NK-92 (cell line): Measurements from ENCODE around the gene DUOX1.

ENCODE experiments used
- DNase-seq: peaks from one replicate; lab custom pipeline; 2025; ENCODE audit not compliant: unreplicated experiment; lab: John Stamatoyannopoulos, UW

The DUOX1 gene

DNA sequence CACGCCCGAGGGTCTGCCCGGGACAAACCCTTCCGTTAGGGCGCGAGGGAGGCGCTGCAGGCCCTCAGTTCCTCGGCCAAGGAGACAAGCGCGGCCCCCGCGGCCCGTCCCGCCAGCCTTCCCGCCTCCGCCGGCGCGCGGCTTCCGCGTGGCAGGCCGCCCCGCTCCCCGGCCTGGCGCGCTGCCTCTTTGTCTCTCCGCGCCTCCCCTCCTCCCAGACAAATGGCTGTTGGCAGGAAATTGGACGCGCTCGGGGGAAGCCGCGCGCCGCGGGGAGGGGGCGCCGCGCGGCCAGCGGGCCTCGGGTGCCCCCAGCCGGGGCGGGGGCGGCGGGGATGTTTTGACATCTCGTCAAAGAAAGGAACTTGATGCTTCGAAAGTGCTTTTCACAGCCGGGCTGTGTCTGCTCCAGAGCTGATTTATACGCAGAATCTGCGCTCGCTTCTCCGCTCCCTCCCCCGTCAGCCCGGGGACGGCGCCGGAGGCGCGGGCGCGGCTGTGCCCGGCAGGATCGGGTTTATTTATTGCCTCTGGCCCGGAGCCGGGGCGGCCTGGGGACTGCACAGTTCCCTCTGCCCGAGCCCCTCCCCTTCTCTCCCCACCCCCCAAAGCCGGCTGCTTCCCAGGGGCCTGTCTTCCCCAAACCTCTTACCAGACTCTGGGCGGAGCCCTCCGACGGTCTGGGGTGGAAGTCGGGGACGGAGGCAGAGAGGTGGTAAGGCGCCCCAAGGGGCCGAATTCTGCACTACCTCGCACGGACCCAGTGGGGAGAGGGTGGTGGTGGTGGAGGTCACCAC, 37.2 kb downstream of the DUOX1 start:
- no peak for DNase-seq

DNA sequence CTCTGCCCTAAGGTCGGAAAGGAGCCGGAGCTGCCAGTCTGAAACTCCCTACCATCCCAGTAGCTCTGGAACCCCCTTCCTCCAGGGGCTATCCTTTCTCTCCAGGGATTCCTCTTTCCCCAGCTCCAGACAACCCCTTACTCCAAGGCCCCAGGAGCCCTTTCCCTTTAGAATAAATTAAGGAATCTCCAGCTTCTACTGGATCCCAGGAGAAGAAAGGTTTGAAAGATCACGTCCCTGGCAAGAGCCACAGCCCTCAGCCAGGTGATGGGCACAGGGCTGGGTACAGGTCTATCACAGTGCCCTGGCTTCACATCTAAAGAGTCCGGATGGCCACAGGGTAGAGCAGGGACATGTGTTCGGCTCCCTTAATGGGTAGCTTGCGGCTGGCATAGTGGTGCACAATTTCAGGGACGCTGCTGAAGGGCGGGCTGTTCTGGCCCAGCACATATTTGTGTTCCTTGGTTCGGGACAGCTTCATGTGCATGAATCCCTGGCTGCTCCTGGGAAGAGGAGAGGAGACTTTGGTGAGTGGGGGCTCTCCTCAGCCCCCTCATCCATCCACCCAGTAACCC, 37.9 kb downstream of the DUOX1 start:
- DNase-seq = no peak

DNA sequence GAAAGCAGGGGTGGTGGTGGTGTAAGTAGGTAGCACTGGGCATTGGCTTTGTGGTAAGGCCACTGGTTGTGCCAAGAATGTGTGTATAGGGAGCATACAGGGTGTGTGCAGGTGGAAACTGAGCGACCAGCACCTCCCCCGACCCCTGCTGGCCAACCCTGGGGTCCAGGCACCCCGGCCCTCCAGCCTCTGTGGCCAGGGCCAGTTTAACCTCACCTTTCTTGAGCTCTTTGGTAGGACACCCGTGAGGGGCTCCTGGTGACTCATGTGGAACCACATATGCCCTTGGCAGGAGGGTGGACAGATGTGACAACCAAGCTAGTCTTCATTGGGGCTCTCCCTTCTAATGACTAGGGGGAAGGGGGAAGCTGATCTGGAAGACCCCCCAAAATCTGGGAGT, 38.5 kb downstream of the DUOX1 start:
- DNase-seq = no peak

- no peak for DNase-seq
Observed at GRCh38 chr15:45168751-45169551, 39.2 kb downstream of the DUOX1 start.

GRCh38 chr15:45169608-45170480, 40.0 kb downstream of the DUOX1 start:
- no peak for DNase-seq

DNA sequence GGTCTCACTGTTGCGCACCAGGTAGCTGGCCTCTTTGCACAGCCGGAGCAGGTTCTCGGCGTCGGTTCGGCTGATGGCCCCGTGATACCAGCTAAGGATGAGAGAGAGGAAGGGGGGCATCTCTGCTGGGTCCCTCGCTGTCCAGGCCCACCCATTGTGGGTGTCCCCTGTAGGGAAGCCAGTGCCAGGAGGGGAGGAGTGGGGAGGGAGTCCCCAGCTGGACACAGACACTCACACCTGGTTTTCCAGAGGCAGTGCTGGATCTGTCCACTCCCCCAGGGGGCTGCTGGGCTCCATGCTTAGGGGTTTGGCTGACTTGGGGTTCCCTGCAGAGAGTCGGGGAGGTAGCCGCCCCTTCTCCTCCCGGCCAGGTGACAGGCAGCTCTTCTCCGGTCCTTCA, 42.1 kb downstream of the DUOX1 start:
- no peak for DNase-seq

DNA sequence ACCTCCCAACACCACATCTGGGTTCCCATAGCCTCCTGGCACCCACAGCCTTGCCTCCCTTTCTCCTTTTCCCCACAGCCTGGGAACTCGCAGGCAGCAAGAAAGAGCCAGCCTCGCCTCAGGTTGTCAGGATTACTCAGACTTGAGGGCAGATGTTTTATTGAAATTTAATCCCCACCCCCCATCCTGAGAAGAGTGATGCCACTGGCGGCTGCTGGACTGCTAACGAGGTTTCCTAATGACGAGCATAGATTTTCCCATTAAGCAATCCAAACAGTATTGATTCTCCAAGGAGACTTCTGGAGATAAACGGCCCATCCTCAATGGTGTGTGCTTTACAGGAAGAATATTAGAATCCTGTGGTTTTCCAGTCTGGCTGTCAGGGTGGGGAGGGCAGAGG, 44.3 kb downstream of the DUOX1 start:
- no peak for DNase-seq

GRCh38 chr15:45174577-45174976, 44.8 kb downstream of the DUOX1 start:
- DNase-seq = no peak

DNA sequence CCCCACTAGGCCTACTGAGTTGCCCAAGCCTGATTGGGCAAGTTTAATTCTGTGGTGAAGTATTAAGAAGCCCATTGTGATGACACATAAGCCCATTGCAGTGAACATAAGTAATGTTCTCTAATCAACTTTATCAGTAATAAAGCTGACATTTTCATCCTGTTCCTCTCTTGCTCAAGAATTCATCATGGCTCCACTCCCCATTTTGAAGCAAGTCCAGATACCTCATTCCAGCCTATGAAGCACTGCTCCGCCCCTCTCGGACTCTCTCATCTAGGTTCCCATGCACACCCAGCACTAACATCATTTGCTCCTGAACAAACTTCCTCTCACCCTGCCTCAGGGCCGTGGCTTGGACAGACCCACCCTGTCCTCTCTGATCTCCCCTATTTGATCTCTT, 47.5 kb downstream of the DUOX1 start:
- no peak for DNase-seq

GRCh38 chr15:45179221-45179985, 49.6 kb downstream of the DUOX1 start:
- no peak for DNase-seq

DNA sequence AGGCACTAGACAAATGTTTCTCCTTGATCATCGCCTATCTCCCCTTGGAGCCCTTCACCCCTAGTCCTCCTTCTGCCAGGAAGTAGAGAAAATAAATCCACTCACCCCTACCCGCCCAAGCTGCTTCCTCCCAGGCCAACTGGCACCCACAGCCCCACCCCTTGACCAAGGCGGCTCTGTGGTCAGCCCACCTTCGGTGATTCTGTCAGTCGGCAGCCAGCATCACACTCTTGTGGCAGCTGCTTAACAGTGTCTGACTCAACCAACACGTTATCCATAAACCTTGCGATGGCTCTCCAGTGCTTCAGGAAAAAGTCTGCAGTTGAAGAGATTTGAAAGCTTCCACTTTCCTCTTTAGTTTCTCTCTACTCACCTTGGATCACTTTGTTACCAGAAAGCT, 50.4 kb downstream of the DUOX1 start:
- no peak for DNase-seq

DNA sequence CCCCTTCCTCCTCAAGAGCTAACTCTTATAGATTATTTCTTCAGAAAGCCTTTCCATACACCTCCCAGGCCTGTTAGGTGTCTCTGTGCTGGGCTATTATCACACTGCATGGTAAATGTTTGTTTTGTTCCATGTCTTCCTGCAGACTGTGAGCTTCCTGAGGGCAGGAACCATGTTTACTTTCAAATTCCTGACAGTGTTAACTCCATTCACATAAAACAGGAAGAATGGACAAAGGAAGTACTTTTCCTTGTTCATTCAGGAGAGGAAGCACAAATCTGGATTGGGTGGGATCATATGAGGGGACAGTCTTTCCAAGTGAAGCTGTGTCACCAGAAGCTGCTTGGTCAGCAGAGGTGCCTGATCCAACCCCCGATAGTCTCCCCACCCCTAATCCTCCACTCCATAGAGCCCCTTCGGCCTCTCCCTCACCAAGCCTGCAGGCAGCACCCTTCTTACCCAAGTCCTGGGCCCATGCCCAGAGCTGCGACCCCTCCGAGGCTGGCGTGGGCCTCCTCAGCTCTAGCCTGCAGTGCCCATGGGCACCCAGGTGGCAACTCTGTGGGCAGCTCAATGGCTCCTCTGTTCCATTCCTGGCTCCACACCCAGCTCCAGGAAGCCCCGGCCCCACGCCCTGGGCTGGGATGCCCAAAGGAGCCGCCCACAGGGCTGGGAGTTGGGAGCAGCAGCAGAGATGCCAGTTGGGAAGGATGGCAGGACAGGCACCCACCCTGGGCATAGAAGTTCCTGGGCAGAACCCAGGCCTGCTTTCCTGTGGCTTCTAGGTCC, 51.0 kb downstream of the DUOX1 start:
- DNase-seq = no peak

DNA sequence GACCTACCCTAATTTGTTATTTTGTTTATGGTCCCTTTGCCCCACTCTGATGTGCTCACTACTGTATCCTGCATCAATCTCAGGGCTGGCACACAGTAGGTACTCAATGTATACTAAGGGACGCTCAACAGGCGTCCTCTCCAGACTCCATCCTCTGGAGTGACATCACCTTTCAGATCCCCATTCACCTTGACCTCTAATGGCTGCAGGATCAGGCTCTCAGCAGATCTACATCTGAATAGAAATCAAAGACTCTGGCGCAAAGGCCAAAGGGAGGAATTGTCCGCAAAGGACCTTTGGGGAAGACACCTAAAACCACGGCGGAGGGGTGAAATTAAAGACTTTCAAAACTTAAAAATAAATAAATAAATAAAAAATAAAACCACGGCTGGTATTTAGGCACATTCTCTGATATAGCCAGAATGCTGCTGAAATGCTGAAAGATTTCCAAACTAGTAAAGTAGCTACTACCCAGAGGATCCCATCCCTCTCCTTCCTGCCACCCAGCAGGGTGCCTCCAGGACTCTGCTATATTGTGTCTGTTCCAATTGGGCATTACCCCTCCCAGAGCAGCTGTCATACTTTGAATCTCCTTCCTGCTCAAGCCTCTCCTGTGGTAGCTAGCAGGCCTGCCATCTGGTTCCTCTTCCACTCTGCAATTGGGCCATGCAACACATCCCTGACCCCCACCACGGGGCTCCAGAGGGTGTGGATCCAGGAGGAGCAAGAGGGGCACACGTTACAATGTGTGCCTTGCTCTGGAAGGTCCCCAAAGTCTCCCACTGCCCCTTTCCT, 51.9 kb downstream of the DUOX1 start:
- DNase-seq = no peak

DNA sequence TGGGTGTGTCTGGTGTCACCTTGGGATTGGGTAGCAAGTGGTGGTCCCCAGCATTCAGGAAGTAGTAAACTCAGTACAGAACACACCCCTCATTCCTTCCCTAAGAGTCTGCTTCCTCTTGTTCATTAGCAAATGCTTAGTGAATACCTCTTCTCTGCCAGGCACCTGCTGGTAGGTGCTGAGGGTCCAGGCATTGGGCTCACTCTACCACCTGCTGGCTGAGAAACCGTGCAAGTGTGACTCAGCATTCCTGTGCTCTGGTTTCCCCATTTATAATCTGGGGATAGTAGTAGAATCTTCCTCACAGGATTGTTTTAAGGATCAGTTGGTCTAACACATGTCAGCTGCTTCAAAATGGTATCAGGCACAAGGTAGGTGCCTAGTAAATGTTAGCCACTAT, 53.2 kb downstream of the DUOX1 start:
- no peak for DNase-seq

DNA sequence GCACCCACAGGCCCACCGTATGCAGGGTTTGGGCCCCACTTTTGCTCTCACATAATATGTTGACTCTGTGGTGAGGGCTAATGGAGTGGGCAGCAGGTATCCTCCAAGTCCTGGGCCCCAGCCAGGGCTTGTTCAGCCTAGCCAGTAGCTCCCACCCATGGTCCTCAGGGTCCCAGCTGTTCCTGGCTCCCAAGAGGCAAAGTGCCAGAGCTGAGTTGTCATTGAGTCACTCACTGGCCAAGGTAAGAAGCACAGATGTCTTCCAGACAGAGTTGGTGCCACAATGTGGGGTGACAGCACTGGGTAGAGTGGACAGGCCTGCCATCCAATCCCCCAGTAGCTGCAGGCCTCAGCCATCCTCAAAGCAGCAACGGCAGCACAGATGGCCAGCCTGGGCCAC, 53.7 kb downstream of the DUOX1 start:
- DNase-seq = no peak

GRCh38 chr15:45184562-45185041, 54.8 kb downstream of the DUOX1 start:
- no peak for DNase-seq

- DNase-seq = no peak
Observed at GRCh38 chr15:45185069-45185779, 55.4 kb downstream of the DUOX1 start.
